Thoracic aorta (tissue), 2 donors: Measurements from ENCODE around the gene PXYLP1. TPM values are rescaled to one million over a fixed set of nuclear protein-coding genes. Genes with fewer than 3 reads are reported as not detected.

Source experiments
- ATAC-seq: fragments of 150-250 bp; one replicate; pipeline ENCODE4 v1.8.0; 2017; ENCODE audit warnings: low read depth; ENCODE audit not compliant: insufficient number of reproducible peaks, low FRiP score
- DNase-seq: peaks from one replicate; pipeline ENCODE4 v3.0.0-alpha.2; 2020; ENCODE audit warnings: low spot score
- H3K27ac ChIP-seq, 2 donors: fragments of 200-600 bp; sonication (generic); 1 replicate in 1 of 2; 2 replicates in 1 of 2; pipeline ENCODE4 v1.5.1; 2016; ENCODE audit warnings: mild to moderate bottlenecking in 2 of 2, moderate library complexity in 2 of 2
- H3K27me3 ChIP-seq: fragments of 200-600 bp; sonication (generic); replicated peaks from 2 replicates; pipeline ENCODE4 v1.6.0; 2016; ENCODE audit warnings: mild to moderate bottlenecking; ENCODE audit not compliant: insufficient read depth
- H3K36me3 ChIP-seq: fragments of 200-600 bp; sonication (generic); one replicate; pipeline ENCODE4 v1.5.1; 2016
- H3K4me1 ChIP-seq, 2 donors: fragments of 200-600 bp; sonication (generic); 1 replicate in 1 of 2; 2 replicates in 1 of 2; pipeline versions ENCODE4 v1.5.1 to v1.6.0; 2016; ENCODE audit warnings: low read depth in 2 of 2, mild to moderate bottlenecking in 1 of 2; ENCODE audit not compliant: control insufficient read depth in 1 of 2
- H3K4me3 ChIP-seq: fragments of 200-600 bp; sonication (generic); 2 replicates; pipeline ENCODE4 v1.5.1; 2016; ENCODE audit warnings: mild to moderate bottlenecking
- H3K9me3 ChIP-seq: fragments of 200-600 bp; sonication (generic); 2 replicates; pipeline ENCODE4 v1.5.1; 2016
- total RNA-seq, 2 donors: library from RNA; depleted of rRNA; stranded (reverse); fragments of >200 nt; gene quantifications; one replicate each; pipeline versions ENCODE4 v1.1.0 to v1.2.3, GENCODE V29; 2016
- TF ChIP-seq, protein P1 (sequence below): fragments of 200-600 bp; sonication (generic); IDR thresholded peaks from one replicate; pipeline ENCODE4 v1.5.1; 2019; ENCODE audit warnings: antibody characterized with exemption

Gene PXYLP1
- total RNA-seq, 2 donors from 2014 or later: 15.2 to 23.2 TPM

DNA sequence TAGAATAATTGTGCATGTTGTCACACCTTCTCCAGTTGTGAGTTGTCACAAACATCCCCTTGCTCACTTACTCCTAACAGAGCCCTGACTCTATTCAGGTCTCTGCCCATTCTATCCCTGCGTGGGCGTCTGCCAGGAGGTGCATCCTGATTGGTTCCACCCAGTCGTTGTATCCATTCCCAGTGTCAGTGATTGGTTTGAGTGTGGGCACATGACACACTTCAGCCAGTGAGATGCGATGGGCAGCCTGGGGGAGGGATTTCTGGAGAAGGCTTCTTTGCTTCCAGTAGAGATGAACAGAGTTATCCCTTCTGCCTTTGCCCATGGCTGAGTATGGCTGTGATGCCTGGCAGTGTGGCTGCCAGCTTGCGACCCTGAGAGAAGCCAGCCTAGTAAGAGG, 18.7 kb downstream of the PXYLP1 start:
- Histone ChIP-seq H3K4me1 (peaks cover 0 to 13% of the 10 kb centered on the region in 2 donors), H3K36me3 (no peaks in the 10 kb centered on the region), H3K9me3 (no peaks in the 10 kb centered on the region), H3K27ac (no peak overlapping the region), H3K27me3 (no peaks in the 10 kb centered on the region), H3K4me3 (no peak overlapping the region)
- DNase-seq (no peak), ATAC-seq (no peak)
- TF ChIP-seq, protein P1, sequence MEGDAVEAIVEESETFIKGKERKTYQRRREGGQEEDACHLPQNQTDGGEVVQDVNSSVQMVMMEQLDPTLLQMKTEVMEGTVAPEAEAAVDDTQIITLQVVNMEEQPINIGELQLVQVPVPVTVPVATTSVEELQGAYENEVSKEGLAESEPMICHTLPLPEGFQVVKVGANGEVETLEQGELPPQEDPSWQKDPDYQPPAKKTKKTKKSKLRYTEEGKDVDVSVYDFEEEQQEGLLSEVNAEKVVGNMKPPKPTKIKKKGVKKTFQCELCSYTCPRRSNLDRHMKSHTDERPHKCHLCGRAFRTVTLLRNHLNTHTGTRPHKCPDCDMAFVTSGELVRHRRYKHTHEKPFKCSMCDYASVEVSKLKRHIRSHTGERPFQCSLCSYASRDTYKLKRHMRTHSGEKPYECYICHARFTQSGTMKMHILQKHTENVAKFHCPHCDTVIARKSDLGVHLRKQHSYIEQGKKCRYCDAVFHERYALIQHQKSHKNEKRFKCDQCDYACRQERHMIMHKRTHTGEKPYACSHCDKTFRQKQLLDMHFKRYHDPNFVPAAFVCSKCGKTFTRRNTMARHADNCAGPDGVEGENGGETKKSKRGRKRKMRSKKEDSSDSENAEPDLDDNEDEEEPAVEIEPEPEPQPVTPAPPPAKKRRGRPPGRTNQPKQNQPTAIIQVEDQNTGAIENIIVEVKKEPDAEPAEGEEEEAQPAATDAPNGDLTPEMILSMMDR: no peak

DNA sequence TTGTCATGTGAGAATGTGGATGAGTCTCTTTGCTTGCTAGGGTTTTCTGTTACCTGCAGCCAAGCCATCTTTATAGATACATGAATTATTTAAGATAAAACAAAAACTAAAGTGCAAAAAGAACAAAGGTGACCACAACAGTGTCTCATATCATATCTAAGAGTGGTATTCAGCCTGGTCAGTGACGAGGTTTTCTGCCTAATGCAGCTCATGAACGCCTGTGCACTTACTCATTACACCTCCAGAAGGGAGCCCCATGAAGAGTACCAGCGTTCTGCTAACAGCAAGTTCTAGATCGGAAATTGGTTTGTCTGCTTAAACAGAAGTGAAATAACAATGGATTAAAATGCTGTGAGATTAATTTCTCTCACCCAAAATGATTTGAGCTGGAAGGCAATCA, 19.2 kb downstream of the PXYLP1 start:
- TF ChIP-seq, protein P1: no peak
- Histone ChIP-seq H3K9me3 (no peaks in the 10 kb centered on the region), H3K27ac (no peak overlapping the region), H3K4me3 (no peak overlapping the region), H3K4me1 (peaks cover 0 to 13% of the 10 kb centered on the region in 2 donors), H3K36me3 (no peaks in the 10 kb centered on the region), H3K27me3 (no peaks in the 10 kb centered on the region)
- no peak for ATAC-seq
- DNase-seq: no peak

DNA sequence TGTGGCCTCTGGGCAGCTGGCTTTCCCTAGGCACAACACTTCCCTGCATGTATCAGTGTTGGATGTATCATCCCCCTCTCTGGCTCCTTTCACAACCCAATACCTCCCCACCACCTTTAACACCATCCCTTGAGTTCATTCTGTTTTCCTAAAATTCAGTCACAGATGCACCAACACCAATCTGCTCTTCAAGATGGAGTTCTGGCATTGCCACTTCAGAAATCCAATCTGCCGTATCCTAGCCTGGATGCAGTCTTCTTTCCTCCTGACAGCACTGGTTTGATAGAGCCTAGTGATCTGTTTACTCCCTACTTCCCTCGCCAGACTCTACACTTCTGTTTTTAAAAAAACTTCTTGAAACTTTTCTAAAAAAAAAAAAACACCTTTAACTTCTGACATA, 21.7 kb downstream of the PXYLP1 start:
- DNase-seq: no peak
- ATAC-seq: no peak
- Histone ChIP-seq H3K27ac (no peak overlapping the region), H3K9me3 (no peaks in the 10 kb centered on the region), H3K36me3 (no peaks in the 10 kb centered on the region), H3K27me3 (no peaks in the 10 kb centered on the region), H3K4me3 (no peak overlapping the region), H3K4me1 (peaks cover 0 to 13% of the 10 kb centered on the region in 2 donors)
- TF ChIP-seq, protein P1: no peak

DNA sequence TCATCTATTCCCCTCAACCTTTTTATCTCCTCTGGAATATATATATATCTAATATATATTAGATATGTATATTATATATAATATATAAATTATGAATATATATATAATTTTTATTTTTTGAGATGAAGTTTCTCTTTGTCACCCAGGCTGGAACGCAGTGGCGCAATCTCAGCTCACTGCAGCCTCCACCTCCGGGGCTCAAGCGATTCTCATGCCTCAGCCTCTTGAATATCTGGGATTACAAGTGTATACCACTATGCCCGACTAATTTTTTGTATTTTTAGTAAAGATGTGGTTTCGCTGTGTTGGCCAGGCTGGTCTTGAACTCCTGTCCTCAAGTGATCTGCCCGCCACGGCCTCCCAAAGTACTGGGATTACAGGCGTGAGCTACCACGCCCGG, 22.2 kb downstream of the PXYLP1 start:
- Histone ChIP-seq H3K4me3 (no peak overlapping the region), H3K9me3 (no peaks in the 10 kb centered on the region), H3K36me3 (no peaks in the 10 kb centered on the region), H3K27me3 (no peaks in the 10 kb centered on the region), H3K27ac (no peak overlapping the region), H3K4me1 (peaks cover 0 to 12% of the 10 kb centered on the region in 2 donors)
- DNase-seq (no peak), ATAC-seq (no peak)
- TF ChIP-seq, protein P1: no peak

DNA sequence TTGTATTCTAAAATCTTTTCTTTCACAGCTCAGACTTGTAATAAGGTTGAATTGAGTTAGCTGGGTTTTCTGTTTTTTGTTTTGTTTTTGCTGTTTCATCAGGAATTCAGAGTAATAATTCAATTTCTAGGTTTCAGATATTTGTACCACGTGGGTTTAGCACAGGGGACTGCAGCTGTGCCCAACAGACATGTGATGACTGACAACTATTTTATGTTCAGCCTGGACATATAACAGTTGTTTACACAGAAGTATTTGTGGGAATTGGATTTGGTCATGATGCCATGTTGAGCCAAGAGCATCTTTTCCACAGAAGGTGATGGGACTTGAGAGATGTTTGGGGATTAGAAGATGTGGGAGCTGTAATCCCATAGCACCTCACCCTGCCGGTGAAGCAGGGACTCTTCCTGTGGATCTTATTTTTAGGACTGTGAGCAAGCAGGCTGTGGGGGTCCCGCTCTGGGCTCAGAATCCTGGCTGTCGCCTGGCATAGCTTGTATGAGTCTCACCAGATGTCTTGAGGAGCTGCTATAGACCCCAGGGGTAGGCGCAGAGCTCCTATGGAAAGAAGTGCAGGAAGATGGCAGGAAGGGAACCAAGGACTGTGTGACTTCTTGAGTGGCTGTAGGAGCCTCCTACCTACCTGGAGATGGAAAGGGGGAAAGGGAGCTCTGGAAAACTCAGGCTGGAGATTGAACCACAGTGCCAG, 23.7 kb downstream of the PXYLP1 start:
- no peak for DNase-seq
- Histone ChIP-seq H3K9me3 (no peaks in the 10 kb centered on the region), H3K36me3 (no peaks in the 10 kb centered on the region), H3K4me1 (no peaks in the 10 kb centered on the region), H3K27ac (no peak overlapping the region), H3K27me3 (no peaks in the 10 kb centered on the region), H3K4me3 (no peak overlapping the region)
- TF ChIP-seq, protein P1: no peak
- no peak for ATAC-seq
